ENCODE measurements around the gene ANLN. TPM values are rescaled to one million over a fixed set of nuclear protein-coding genes. Genes with fewer than 3 reads are reported as not detected.

Gene ANLN
- total and polyA plus RNA-seq, 2 experiments from 2014 or later, result 10.1 to 56.7 TPM

DNA sequence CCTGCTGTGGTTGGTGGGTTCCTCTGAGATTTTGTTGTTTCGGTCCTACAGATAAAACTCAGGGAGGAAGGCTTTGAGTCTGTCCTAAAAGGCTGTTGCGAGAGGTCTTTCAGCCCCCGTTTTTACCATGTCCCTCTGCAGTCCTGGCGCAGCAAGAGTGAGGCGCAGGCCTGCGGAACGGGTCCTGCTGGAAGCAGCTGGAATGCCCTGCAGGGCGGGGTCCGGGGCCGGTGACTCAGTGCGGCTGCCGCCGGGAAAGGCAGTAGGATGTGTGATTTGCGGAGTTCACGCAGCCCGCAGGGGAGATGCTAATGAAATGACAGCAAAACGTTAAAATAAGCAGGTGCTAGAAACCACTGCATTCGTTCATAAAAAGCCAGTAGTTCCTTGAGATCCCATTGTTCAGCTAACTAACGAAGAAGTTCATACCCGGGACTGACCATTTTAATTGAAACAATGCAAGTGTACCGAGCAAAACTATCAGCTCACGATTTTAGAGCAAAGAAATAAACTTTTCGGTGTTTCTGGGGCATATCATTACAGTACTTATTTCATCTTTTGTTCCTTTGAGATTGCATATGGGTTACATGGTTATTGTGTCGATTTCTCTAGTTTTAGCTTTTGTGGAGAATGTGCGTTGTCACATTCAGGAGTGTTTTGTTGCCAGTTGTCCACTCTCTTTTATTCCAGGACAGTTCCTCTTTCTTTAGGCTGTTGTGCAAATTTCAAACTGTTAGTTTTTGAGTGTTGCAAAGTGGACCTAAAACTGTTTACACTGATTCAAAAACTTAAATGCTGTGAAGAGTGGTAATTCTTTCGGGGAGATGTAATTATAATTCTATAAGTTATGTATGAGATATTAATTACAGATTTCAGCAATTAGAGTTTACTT lies 783 bp downstream of the ANLN start:
- Histone ChIP-seq H3K27me3 (no peaks in the 10 kb centered on the region), H3K36me3 (no peaks in the 10 kb centered on the region), H3K4me3 (peak overlapping the region; percentile 72), H3K27ac (peak overlapping the region; percentile 91), H3K9me3 (ENCODE audit: low read depth) (no peaks in the 10 kb centered on the region), H3K4me1 (ENCODE audit: low read depth) (peaks cover 18% of the 10 kb centered on the region)
- TF ChIP-seq, protein P1, sequence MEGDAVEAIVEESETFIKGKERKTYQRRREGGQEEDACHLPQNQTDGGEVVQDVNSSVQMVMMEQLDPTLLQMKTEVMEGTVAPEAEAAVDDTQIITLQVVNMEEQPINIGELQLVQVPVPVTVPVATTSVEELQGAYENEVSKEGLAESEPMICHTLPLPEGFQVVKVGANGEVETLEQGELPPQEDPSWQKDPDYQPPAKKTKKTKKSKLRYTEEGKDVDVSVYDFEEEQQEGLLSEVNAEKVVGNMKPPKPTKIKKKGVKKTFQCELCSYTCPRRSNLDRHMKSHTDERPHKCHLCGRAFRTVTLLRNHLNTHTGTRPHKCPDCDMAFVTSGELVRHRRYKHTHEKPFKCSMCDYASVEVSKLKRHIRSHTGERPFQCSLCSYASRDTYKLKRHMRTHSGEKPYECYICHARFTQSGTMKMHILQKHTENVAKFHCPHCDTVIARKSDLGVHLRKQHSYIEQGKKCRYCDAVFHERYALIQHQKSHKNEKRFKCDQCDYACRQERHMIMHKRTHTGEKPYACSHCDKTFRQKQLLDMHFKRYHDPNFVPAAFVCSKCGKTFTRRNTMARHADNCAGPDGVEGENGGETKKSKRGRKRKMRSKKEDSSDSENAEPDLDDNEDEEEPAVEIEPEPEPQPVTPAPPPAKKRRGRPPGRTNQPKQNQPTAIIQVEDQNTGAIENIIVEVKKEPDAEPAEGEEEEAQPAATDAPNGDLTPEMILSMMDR (IDR thresholded peaks at IDR 0.05; ENCODE audit: low read depth, low read length), result no peak
- DNase-seq (ENCODE audit: low read depth in 1 of 2, low spot score in 1 of 2), result peak; percentile 87 to 88

DNA sequence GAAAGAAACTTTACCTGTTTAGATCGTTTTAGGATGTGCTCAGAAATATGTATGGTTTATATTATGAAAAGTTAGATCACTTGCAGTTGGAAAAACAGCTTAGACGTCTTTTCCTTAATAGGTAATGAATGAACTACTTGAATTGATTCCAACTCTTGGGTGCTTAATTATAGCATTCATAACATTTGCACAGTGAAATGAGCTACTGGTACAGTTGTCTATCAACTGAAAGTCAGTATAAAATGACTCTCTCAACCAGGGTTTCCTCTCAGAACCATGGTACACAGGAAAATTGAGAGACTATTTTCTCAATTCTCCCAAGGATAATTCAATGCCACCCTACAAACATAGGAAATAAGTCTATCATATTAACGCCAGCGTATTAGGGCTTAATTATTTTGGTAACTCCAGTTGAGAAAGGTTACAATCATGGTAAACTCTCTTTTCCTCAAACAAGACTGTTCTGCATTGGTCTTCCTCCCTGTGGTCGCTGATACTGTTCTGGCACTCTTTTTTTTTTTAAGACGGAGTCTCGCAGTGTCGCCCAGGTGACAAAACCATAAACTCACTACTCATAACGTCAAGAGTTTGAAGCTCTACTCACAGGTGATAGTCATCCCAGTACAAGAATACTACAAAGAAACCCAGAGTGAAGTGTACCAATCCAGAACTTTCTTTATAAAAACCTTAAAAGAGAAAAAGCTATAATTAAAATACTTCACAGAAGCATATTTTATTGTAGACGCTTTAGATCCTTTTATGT lies 2.0 kb downstream of the ANLN start:
- Histone ChIP-seq H3K36me3 (no peaks in the 10 kb centered on the region), H3K27ac (peak overlapping the region; percentile 91), H3K27me3 (no peaks in the 10 kb centered on the region), H3K9me3 (ENCODE audit: low read depth) (no peaks in the 10 kb centered on the region), H3K4me3 (peak overlapping the region; percentile 72), H3K4me1 (ENCODE audit: low read depth) (peaks cover 18% of the 10 kb centered on the region)
- TF ChIP-seq, protein P1 (IDR thresholded peaks at IDR 0.05; ENCODE audit: low read depth, low read length), result no peak
- no peak for DNase-seq (ENCODE audit: low read depth in 1 of 2, low spot score in 1 of 2)

DNA sequence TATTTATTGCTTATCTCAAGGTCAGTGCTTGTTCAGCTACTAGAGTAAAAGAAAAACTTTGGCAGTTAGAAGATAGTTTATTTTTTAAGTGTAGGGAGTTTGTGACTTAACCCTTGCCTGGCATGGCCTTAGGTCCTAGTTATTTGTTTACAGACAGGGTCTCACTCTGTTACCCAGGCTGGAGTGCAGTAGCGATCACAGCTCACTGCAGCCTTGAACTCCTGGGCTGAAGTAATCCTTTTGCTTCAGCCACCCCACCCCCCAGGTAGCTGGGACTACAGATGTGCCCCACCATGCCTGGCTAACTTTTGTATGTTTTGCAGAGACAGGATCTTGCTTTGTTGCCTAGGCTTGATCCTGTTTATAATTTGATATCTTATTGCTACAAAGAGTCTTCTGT lies 4.2 kb downstream of the ANLN start:
- TF ChIP-seq, protein P1 (IDR thresholded peaks at IDR 0.05; ENCODE audit: low read depth, low read length), result no peak
- Histone ChIP-seq H3K27ac (no peak overlapping the region), H3K27me3 (no peaks in the 10 kb centered on the region), H3K4me1 (ENCODE audit: low read depth) (peaks cover 18% of the 10 kb centered on the region), H3K4me3 (no peak overlapping the region), H3K9me3 (ENCODE audit: low read depth) (no peaks in the 10 kb centered on the region), H3K36me3 (no peaks in the 10 kb centered on the region)
- no peak for DNase-seq (ENCODE audit: low read depth in 1 of 2, low spot score in 1 of 2)

DNA sequence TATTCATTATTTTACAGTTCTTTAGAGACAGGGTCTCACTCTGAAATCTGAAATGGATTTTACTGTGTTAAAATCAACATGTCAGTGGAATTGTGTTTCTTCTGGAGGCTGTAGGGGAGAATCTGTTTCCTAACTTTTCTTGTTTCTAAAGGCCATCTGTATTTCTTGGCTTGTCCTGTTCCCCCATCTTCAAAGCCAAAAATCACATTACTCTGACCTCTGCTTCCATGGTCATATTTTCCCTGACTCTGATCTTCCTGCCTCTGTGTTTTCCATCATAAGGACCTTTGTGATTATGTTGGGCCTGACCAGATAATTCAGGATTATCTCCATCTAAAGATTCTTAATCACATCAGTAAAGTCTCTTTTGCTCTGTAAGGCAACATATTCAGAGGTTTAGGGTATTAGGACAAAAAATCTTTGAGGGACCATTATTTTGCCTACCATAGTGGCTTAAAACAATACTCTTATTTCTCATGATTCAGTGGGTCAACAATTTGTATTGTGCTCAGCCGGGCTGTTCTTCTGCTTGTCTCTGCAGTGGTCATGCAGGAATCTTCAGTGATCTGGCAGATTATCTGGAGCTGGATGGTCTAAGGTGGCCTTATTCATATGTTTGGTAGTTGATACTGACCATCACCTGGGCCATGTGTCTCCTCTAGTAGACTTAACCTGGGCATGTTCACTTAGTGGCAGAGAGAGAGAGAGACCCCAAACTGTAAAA lies 5.7 kb downstream of the ANLN start:
- H3K4me1 ChIP-seq (ENCODE audit: low read depth), result peaks cover 18% of the 10 kb centered on the region
- no peak overlapping the region for H3K4me3 ChIP-seq
- DNase-seq (ENCODE audit: low read depth in 1 of 2, low spot score in 1 of 2), result no peak
- no peak overlapping the region for H3K27ac ChIP-seq
- H3K9me3 ChIP-seq (ENCODE audit: low read depth), result no peaks in the 10 kb centered on the region
- H3K36me3 ChIP-seq, result no peaks in the 10 kb centered on the region
- TF ChIP-seq, protein P1 (IDR thresholded peaks at IDR 0.05; ENCODE audit: low read depth, low read length), result no peak
- no peaks in the 10 kb centered on the region for H3K27me3 ChIP-seq

DNA sequence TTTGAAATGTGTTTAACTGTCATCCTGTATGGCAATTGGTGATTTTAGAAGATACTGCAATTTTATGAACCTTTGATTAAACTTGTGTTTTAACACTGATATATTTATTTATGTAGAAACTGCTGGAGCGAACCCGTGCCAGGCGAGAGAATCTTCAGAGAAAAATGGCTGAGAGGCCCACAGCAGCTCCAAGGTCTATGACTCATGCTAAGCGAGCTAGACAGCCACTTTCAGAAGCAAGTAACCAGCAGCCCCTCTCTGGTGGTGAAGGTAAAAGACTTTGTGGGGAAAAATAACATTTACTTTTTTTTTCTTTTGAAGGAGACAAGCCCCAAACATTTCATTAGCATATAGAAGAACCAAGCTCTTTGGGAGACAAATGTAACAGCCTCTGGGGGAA lies 6.5 kb downstream of the ANLN start:
- H3K4me1 ChIP-seq (ENCODE audit: low read depth), result peaks cover 18% of the 10 kb centered on the region
- no peaks in the 10 kb centered on the region for H3K36me3 ChIP-seq
- TF ChIP-seq, protein P1 (IDR thresholded peaks at IDR 0.05; ENCODE audit: low read depth, low read length), result no peak
- no peak for DNase-seq (ENCODE audit: low read depth in 1 of 2, low spot score in 1 of 2)
- H3K9me3 ChIP-seq (ENCODE audit: low read depth), result no peaks in the 10 kb centered on the region
- no peaks in the 10 kb centered on the region for H3K27me3 ChIP-seq
- no peak overlapping the region for H3K4me3 ChIP-seq
- H3K27ac ChIP-seq, result no peak overlapping the region
